ENCODE data around the gene VEGFB. TPM values are rescaled to one million over a fixed set of nuclear protein-coding genes. Genes with fewer than 3 reads are reported as not detected.

The VEGFB gene
- total RNA-seq, 1 donor from 2014 or later, result 12.3 TPM

DNA sequence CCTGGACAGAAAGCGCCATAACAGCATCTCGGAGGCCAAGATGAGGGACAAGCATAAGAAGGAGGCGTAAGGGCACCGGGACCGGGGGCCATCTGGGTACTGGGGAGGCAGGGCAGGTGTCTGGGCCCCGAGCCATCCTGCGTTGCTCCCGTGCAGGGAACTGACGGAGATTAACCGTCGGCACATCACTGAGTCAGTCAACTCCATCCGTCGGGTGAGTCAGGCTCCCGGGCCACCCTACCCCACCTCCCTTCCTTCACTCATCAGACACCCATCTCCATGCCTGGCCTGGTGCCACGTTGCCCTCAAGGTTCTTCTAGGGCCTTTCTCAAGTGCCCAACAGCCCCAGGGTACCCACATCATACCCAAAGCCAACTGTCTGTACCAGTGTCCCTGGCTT lies 32.0 kb downstream of the VEGFB start:
- no peaks in the 10 kb centered on the region for H3K36me3 Mint-ChIP-seq (ENCODE audit: unreplicated experiment)
- peaks cover 16% of the 10 kb centered on the region for H3K9me3 Mint-ChIP-seq (ENCODE audit: unreplicated experiment)
- no peak for DNase-seq
- H3K27me3 Mint-ChIP-seq (ENCODE audit: unreplicated experiment), result peaks cover 15% of the 10 kb centered on the region
- TF ChIP-seq, protein P1, sequence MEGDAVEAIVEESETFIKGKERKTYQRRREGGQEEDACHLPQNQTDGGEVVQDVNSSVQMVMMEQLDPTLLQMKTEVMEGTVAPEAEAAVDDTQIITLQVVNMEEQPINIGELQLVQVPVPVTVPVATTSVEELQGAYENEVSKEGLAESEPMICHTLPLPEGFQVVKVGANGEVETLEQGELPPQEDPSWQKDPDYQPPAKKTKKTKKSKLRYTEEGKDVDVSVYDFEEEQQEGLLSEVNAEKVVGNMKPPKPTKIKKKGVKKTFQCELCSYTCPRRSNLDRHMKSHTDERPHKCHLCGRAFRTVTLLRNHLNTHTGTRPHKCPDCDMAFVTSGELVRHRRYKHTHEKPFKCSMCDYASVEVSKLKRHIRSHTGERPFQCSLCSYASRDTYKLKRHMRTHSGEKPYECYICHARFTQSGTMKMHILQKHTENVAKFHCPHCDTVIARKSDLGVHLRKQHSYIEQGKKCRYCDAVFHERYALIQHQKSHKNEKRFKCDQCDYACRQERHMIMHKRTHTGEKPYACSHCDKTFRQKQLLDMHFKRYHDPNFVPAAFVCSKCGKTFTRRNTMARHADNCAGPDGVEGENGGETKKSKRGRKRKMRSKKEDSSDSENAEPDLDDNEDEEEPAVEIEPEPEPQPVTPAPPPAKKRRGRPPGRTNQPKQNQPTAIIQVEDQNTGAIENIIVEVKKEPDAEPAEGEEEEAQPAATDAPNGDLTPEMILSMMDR (IDR thresholded peaks at IDR 0.05; ENCODE audit: partially characterized antibody, unreplicated experiment), result no peak
- H3K4me3 Mint-ChIP-seq (ENCODE audit: unreplicated experiment), result no peak overlapping the region
- peaks cover 2% of the 10 kb centered on the region for H3K4me1 Mint-ChIP-seq (ENCODE audit: low read depth, unreplicated experiment)
- H3K27ac Mint-ChIP-seq (ENCODE audit: unreplicated experiment), result no peak overlapping the region

DNA sequence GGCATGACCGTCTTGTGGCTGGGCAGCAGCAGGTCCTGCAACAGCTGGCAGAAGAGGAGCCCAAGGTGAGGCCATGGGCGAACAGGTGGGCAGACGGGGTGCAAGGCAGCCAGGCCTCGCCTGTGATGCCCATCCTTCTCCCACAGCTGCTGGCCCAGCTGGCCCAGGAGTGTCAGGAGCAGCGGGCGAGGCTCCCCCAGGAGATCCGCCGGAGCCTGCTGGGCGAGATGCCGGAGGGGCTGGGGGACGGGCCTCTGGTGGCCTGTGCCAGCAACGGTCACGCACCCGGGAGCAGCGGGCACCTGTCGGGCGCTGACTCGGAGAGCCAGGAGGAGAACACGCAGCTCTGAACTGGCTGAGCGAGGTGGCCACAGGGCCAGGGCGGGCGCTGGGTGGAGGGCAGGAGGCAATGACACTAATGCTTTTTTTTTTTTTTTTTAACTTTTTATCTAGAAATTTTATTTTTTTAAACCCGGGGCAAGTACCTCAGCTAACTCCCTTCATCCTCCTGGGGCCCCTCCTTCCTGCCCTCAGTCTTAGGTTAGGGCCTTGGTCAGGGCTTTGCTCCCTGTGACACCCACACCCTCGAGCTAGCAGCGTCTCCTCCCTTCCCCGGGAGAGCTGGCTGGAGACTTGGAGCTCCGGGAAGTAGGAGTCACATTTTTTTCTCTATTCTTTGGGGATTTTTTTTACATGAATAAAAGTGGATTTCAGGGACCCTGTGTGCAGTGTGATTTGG lies 33.0 kb downstream of the VEGFB start:
- Mint-ChIP-seq H3K36me3 (ENCODE audit: unreplicated experiment) (no peaks in the 10 kb centered on the region), H3K9me3 (ENCODE audit: unreplicated experiment) (peaks cover 16% of the 10 kb centered on the region), H3K27me3 (ENCODE audit: unreplicated experiment) (peaks cover 17% of the 10 kb centered on the region), H3K27ac (ENCODE audit: unreplicated experiment) (peak overlapping the region; percentile 34), H3K4me1 (ENCODE audit: low read depth, unreplicated experiment) (peaks cover 2% of the 10 kb centered on the region), H3K4me3 (ENCODE audit: unreplicated experiment) (peak overlapping the region; percentile 55)
- no peak for DNase-seq
- TF ChIP-seq, protein P1 (IDR thresholded peaks at IDR 0.05; ENCODE audit: partially characterized antibody, unreplicated experiment), result no peak

DNA sequence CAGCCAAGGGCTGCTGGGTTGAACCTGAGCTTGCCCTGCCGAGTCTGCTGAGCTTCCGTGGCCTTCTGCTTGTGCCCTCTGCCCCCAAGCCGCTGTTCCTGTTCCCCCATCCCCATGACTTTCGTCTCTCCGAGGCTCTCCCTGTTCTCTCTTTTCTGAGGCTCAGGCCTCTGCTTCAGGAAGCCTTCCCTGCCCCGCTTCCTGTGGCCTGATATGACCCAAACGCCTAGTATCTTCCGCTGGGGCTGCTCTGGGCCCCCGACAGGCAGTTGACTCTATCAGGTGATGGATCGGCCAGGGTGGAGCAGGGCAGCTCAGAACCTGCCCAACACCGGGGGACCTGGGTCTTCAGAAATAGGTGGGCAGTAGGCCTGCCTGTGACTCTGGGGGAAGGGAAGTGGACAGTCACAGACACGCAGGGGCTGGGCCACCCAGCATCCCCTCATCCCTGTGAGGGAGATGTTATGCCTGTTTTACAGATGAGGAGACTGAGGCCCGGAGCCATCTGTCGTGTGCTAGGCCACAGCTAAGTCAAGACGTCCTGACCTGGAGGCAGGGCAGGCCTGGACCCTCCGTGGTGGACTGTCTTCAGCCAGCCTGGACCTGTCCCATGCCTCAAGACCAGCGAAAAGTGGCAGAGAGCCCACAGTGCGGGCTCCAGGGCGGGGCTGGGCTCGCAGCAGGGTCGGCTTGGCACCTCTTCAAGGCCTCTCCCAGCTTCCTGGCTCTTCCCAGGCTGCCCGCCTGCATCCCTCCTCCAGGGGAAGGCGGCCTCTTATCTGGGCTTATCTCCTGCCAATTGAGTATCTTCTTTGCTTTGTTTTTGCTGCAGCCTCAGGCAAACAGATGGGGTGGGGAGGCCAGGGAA lies 33.9 kb downstream of the VEGFB start:
- TF ChIP-seq, protein P1 (IDR thresholded peaks at IDR 0.05; ENCODE audit: partially characterized antibody, unreplicated experiment), result no peak
- DNase-seq, result no peak
- peaks cover 2% of the 10 kb centered on the region for H3K4me1 Mint-ChIP-seq (ENCODE audit: low read depth, unreplicated experiment)
- H3K9me3 Mint-ChIP-seq (ENCODE audit: unreplicated experiment), result peaks cover 16% of the 10 kb centered on the region
- H3K36me3 Mint-ChIP-seq (ENCODE audit: unreplicated experiment), result no peaks in the 10 kb centered on the region
- peak overlapping the region; percentile 90 for H3K4me3 Mint-ChIP-seq (ENCODE audit: unreplicated experiment)
- H3K27me3 Mint-ChIP-seq (ENCODE audit: unreplicated experiment), result peaks cover 15% of the 10 kb centered on the region
- peak overlapping the region; percentile 95 for H3K27ac Mint-ChIP-seq (ENCODE audit: unreplicated experiment)

DNA sequence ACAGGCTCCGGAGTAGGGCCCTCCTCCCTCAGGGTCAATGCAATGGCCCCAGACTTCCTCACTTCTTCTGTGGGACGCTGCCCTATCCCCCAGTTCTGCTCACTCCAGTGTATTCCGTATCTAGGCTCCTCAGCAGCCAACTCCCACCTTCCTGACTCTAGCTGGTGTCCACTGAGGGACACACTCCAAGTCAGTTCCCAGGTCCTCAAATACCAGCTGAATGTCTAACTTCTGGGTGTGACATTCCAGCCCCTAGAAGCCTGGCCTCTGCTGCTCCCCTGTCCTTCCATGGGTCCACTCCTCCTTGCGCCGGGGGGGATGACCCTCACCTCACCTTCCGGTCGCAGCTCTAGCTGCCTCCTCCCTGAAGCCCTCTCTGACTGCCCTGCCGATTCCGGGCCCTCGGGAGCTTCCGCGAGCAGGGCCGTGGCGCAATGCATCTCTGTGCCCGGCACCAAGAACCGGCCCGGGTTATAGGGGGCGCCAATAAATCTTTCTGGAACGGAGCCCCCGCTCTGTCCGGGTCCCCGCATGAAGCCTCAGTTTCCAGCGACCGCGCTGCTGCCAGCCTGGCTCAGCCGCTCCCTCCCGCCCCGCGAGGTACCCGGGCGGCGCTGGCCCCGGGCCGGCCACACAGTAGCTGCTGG lies 34.6 kb downstream of the VEGFB start:
- H3K4me3 Mint-ChIP-seq (ENCODE audit: unreplicated experiment), result peak overlapping the region; percentile 90
- H3K27ac Mint-ChIP-seq (ENCODE audit: unreplicated experiment), result peak overlapping the region; percentile 95
- peak; percentile 69 for DNase-seq
- H3K4me1 Mint-ChIP-seq (ENCODE audit: low read depth, unreplicated experiment), result peaks cover 2% of the 10 kb centered on the region
- peaks cover 16% of the 10 kb centered on the region for H3K9me3 Mint-ChIP-seq (ENCODE audit: unreplicated experiment)
- H3K27me3 Mint-ChIP-seq (ENCODE audit: unreplicated experiment), result peaks cover 15% of the 10 kb centered on the region
- no peaks in the 10 kb centered on the region for H3K36me3 Mint-ChIP-seq (ENCODE audit: unreplicated experiment)
- TF ChIP-seq, protein P1 (IDR thresholded peaks at IDR 0.05; ENCODE audit: partially characterized antibody, unreplicated experiment), result no peak

Data from glutamatergic neuron (in vitro differentiated cells).